Calu3 (cell line): Measurements from ENCODE around the gene NTF4. TPM values are rescaled to one million over a fixed set of nuclear protein-coding genes. Genes with fewer than 3 reads are reported as not detected.
A peak's percentile ranks its signal among the peaks of the same experiment; 100 is the strongest.

Source experiments
- BruUV-seq: library from RNA; stranded (reverse); fragments of 400-500 nt; replicated peaks from 2 replicates; lab custom pipeline; 2021; lab: Mats Ljungman, UMichigan
- CTCF ChIA-PET: fragments of 300-600 bp; sonication (Branson Sonifier 250); formaldehyde crosslinking; loops from one replicate; lab custom pipeline; 2022; ENCODE audit warnings: antibody characterized with exemption; lab: Charles Lee
- DNase-seq: peaks from one replicate; pipeline ENCODE4 v3.0.0; 2022
- H3K27ac Mint-ChIP-seq: one replicate; pipeline ENCODE4 v1.8.0; 2022; ENCODE audit warnings: mixed read lengths; ENCODE audit not compliant: unreplicated experiment
- H3K27me3 Mint-ChIP-seq: one replicate; pipeline ENCODE4 v1.8.0; 2022; ENCODE audit warnings: mixed read lengths; ENCODE audit not compliant: unreplicated experiment
- H3K36me3 Mint-ChIP-seq: one replicate; pipeline ENCODE4 v1.8.0; 2022; ENCODE audit warnings: mild to moderate bottlenecking, moderate library complexity, mixed read lengths; ENCODE audit not compliant: insufficient read depth, unreplicated experiment
- H3K4me1 Mint-ChIP-seq: one replicate; pipeline ENCODE4 v1.8.0; 2022; ENCODE audit warnings: mild to moderate bottlenecking, low read depth, mixed read lengths; ENCODE audit not compliant: unreplicated experiment
- H3K4me3 Mint-ChIP-seq: one replicate; pipeline ENCODE4 v1.8.0; 2022; ENCODE audit warnings: mild to moderate bottlenecking, low read depth, moderate library complexity, mixed read lengths; ENCODE audit not compliant: unreplicated experiment
- H3K9me3 Mint-ChIP-seq: one replicate; pipeline ENCODE4 v1.8.0; 2022; ENCODE audit warnings: low read depth, mixed read lengths; ENCODE audit not compliant: unreplicated experiment
- intact Hi-C: fragments of 100-400 bp; cut with micrococcal nuclease; formaldehyde crosslinking; loops from one replicate; pipeline ENCODE4 v1.10.0; 2022; ENCODE audit not compliant: unreplicated experiment
- total RNA-seq: library from RNA; stranded (reverse); gene quantifications from 2 replicates; pipeline ENCODE4 v1.2.3, GENCODE V29; 2022
- TF ChIP-seq, protein P1 (sequence below): fragments of 200-600 bp; IDR thresholded peaks from one replicate; pipeline ENCODE4 v1.8.0; 2022; ENCODE audit warnings: antibody characterized with exemption; ENCODE audit not compliant: unreplicated experiment

The NTF4 gene
- total RNA-seq, 1 experiment from 2014 or later: 0.83 TPM

DNA sequence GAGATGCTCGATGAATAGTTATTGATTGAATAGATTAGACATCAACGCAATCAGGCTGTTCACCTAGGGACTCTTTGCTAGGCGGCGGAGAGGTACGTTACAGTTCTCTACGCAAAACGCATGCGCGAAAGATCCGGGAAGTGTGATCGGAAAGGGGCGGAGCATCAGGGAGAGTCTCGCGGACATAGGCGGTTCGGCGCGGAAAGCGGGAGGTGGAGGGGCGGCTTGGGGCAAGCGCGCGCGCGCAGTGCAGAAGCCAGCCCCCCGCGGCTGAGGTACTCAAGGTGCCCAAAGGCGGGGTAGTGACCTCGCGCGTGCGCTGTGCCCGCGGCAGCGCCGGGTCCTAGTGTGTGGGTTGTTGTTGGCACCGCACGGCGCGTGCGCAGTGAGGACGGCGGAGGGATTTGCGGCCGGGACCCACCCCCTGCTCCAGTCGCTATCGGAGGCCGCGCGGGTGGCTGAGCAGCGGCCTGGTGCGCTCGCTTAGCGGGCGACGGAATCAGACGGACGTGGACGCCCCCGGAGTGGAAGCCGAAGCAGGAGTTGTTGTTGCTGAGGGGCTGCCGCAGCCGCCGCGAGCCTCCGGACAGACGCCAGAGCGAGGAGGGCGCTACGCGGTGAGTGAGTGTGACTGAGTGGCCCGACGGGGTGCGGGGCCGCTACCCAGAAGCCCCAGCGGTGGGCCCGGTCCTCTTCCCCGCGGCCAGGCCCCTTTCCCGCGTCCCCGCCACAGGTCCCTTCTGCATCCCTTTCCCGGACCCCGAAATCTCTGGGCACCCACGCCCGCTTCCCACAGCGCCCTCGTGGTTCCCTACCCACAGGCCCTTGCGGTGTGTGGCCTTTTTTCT, 20.6 kb upstream of the NTF4 start, which contains the start of gene SNRNP70:
TSS of gene SNRNP70 (plus strand) at position 432 of the 848 bp plus-strand sequence. CDS start 964 bp downstream, outside the sequence.
- peaks cover 57% of the 10 kb centered on the region for H3K36me3 Mint-ChIP-seq
- peak within 1 kb of the TSS; percentile 93 for H3K27ac Mint-ChIP-seq
- H3K4me1 Mint-ChIP-seq: peaks cover 30% of the 10 kb centered on the region
- H3K27me3 Mint-ChIP-seq: no peaks in the 10 kb centered on the region
- no peaks in the 10 kb centered on the region for H3K9me3 Mint-ChIP-seq
- CTCF ChIA-PET: no interaction called here
- peak within 1 kb of the TSS; percentile 92 for H3K4me3 Mint-ChIP-seq
- BruUV-seq: no TSS peak
- intact Hi-C loops: no loop called here
- TF ChIP-seq, protein P1, sequence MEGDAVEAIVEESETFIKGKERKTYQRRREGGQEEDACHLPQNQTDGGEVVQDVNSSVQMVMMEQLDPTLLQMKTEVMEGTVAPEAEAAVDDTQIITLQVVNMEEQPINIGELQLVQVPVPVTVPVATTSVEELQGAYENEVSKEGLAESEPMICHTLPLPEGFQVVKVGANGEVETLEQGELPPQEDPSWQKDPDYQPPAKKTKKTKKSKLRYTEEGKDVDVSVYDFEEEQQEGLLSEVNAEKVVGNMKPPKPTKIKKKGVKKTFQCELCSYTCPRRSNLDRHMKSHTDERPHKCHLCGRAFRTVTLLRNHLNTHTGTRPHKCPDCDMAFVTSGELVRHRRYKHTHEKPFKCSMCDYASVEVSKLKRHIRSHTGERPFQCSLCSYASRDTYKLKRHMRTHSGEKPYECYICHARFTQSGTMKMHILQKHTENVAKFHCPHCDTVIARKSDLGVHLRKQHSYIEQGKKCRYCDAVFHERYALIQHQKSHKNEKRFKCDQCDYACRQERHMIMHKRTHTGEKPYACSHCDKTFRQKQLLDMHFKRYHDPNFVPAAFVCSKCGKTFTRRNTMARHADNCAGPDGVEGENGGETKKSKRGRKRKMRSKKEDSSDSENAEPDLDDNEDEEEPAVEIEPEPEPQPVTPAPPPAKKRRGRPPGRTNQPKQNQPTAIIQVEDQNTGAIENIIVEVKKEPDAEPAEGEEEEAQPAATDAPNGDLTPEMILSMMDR: no peak
- DNase-seq: peak; percentile 100

DNA sequence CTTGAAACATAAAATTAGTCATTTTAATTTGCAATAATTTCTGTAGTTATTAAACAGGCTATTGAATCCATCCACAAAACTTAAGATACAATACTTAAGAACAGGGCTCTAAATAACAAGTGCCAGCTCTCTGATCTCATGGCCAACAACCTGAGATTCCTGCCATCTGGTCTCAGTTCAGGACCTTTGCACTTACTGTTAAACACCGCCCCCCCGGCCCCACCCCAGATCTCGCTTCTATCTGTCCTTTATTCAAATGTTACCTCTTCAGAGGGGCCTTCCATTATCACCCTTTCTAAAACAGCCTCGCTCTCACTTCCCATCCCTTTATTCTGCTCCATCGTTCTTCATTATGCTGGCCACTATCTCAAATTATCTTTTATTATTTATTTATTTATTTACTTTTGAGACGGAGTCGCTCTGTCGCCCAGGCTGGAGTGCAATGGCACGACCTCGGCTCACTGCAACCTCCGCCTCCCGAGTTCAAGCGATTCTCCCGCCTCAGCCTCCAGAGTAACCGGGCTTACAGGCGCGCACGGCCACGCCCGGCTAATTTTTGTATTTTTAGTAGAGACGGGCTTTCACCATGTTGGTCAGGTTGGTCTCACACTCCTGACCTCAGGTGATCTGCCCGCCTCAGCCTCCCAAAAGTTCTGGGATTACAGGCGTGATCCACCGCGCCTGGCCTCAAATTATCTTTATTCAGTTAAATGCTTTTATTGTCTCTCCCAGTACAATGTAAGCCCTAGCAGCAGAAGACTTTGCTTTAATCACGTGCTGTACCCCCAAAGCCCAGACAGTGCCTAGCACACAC, 19.8 kb upstream of the NTF4 start:
- Mint-ChIP-seq H3K27ac (peak overlapping the region; percentile 93), H3K4me3 (peak overlapping the region; percentile 92), H3K36me3 (peaks cover 49% of the 10 kb centered on the region), H3K9me3 (no peaks in the 10 kb centered on the region), H3K27me3 (no peaks in the 10 kb centered on the region), H3K4me1 (peaks cover 30% of the 10 kb centered on the region)
- DNase-seq: no peak
- no TSS peak for BruUV-seq
- intact Hi-C loops: no loop called here
- CTCF ChIA-PET: no interaction called here
- TF ChIP-seq, protein P1: no peak

DNA sequence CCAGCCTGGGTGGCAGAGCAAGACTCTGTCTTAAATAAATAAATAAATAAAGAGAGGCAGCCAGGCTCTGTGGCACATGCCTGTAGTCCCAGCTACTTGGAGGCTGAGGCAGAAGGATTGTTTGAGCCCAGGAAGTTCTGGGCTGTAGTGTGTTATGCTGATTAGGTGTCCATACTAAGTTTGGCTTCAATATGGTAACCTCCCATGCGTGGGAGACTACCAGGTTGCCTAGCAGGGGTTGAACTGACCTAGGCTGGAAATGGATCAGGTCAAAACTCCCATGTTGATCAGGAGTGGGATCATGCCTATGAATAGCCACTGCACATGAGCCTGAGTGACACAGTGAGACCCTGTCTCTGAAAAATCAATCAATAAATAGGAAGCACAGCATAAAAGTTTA, 16.7 kb upstream of the NTF4 start:
- BruUV-seq: no TSS peak
- DNase-seq: no peak
- Mint-ChIP-seq H3K4me3 (no peak overlapping the region), H3K36me3 (peaks cover 17% of the 10 kb centered on the region), H3K4me1 (peaks cover 13% of the 10 kb centered on the region), H3K9me3 (no peaks in the 10 kb centered on the region), H3K27me3 (no peaks in the 10 kb centered on the region), H3K27ac (no peak overlapping the region)
- CTCF ChIA-PET: no interaction called here
- TF ChIP-seq, protein P1: no peak
- intact Hi-C loops: no loop called here

DNA sequence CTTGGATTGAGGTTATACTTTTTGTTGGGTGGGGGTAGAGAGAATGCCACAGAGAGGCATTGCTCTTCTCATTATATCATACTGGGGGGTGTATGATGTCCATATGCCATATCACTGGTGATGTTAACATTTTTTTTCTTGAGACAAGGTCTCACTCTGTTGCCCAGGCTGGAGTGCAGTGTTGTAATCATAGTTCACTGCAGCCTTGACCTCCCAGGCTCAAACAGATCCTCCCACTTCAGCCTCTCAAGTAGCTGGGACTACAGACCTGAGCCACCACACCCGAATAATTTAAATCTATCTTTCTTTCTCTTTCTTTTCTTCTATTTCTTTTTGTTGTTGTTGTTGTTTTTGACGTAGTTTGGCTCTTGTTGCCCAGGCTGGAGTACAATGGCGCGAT, 15.8 kb upstream of the NTF4 start:
- Mint-ChIP-seq H3K27ac (no peak overlapping the region), H3K4me3 (no peak overlapping the region), H3K36me3 (peaks cover 9% of the 10 kb centered on the region), H3K4me1 (peaks cover 19% of the 10 kb centered on the region), H3K27me3 (no peaks in the 10 kb centered on the region), H3K9me3 (no peaks in the 10 kb centered on the region)
- BruUV-seq: no TSS peak
- intact Hi-C loops: no loop called here
- CTCF ChIA-PET: no interaction called here
- DNase-seq: no peak
- TF ChIP-seq, protein P1: no peak
